H1 (cell line): ENCODE data around the gene MAPRE2. TPM values are rescaled to one million over a fixed set of nuclear protein-coding genes. Genes with fewer than 3 reads are reported as not detected.

Experiments used
- CREB1 ChIP-seq: IDR thresholded peaks from 2 replicates; pipeline ENCODE4 v1.6.1; 2012; ENCODE audit warnings: inconsistent platforms
- EP300 ChIP-seq, 2 experiments: IDR thresholded peaks; 1 replicate in 1 of 2; 2 replicates in 1 of 2; pipeline ENCODE4 v1.6.1; 2011 to 2012; ENCODE audit warnings: low read depth in 2 of 2, low read length in 2 of 2, mild to moderate bottlenecking in 2 of 2, borderline replicate concordance in 1 of 2, inconsistent platforms in 1 of 2, moderate library complexity in 1 of 2
- POU5F1 ChIP-seq: IDR thresholded peaks from 2 replicates; pipeline ENCODE4 v1.6.1; 2011; ENCODE audit warnings: low read depth, mild to moderate bottlenecking, low read length, moderate library complexity
- SIX5 ChIP-seq: IDR thresholded peaks from 2 replicates; pipeline ENCODE4 v1.6.1; 2011; ENCODE audit warnings: mild to moderate bottlenecking, low read depth, low read length
- SP1 ChIP-seq: IDR thresholded peaks from 2 replicates; pipeline ENCODE4 v1.6.1; 2011; ENCODE audit warnings: low read depth, low read length
- TAF1 ChIP-seq: IDR thresholded peaks from 2 replicates; pipeline ENCODE4 v1.6.1; 2011; ENCODE audit warnings: mild to moderate bottlenecking, low read depth, low read length
- polyA plus RNA-seq, 7 experiments: library from polyadenylated mRNA; depleted of rRNA in 3 of 7; stranded (reverse) in 5 of 7; unstranded in 2 of 7; fragments of >200 nt in 5 of 7; fragments of 200-250 nt in 2 of 7; gene quantifications; 1 replicate in 5 of 7; 2 replicates in 1 of 7; 4 replicates in 1 of 7; pipeline versions ENCODE4 v1.2.1 to v1.2.3, GENCODE V29; 2011 to 2013; ENCODE audit warnings: missing spikeins in 2 of 7, mixed read lengths in 2 of 7
- total RNA-seq: library from RNA; stranded (reverse); fragmentation: NEBNext Ultra II Directional; extraction: Animal tissue kit (Norgen Biotek cat#: 25700); gene quantifications from 2 replicates; pipeline ENCODE4 v1.2.1, GENCODE V29; 2021
- TF ChIP-seq, protein P1 (sequence below): fragments of 300-600 bp; sonication (generic); IDR thresholded peaks from 2 replicates; pipeline ENCODE4 v1.7.1; 2012; ENCODE audit warnings: low read length, moderate library complexity, mild to moderate bottlenecking, inconsistent platforms; ENCODE audit not compliant: insufficient replicate concordance
- TF ChIP-seq, protein P2 (sequence below): IDR thresholded peaks from 2 replicates; pipeline ENCODE4 v1.6.1; 2012; ENCODE audit warnings: inconsistent platforms

MAPRE2 gene
- total and polyA plus RNA-seq, 2 of the 8 experiments (the other 6 are each of a cell fraction or from before 2014, with no cell fraction given): 32.6 to 33.1 TPM

DNA sequence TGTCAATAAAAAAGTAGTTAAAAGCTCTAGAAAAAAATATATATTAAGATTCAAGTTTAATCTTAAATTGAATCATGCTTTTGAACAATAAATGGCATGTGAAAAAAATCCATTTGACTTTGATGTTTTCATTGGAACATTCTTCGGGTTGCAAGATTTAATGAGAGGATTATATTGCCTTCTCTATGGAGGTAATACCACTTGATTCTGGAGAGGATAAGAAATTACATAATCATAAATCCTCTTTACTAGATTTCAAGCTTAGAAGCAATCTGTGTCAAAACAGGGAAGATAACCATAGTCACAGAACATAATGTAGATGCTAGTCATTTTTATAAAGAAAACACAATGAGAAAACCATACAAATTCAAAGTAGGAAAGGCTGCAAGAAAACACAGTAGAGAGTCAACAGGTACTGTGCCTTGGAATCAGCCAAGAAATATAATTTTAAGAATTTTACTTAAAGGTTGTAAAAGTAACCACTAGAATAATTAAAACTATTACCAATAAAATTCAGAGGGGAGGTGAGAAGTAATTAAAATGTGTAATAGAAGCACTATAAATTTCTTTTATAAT is 18.7 kb upstream of the MAPRE2 start (continued):
- TF ChIP-seq POU5F1 (no peak), SIX5 (no peak), CREB1 (no peak), TAF1 (no peak), SP1 (no peak), EP300 (IDR thresholded peaks at IDR 0.05; ENCODE audit: borderline replicate concordance in 1 of 2, low read depth in 2 of 2, low read length in 2 of 2) (no peak)
- TF ChIP-seq, protein P1, sequence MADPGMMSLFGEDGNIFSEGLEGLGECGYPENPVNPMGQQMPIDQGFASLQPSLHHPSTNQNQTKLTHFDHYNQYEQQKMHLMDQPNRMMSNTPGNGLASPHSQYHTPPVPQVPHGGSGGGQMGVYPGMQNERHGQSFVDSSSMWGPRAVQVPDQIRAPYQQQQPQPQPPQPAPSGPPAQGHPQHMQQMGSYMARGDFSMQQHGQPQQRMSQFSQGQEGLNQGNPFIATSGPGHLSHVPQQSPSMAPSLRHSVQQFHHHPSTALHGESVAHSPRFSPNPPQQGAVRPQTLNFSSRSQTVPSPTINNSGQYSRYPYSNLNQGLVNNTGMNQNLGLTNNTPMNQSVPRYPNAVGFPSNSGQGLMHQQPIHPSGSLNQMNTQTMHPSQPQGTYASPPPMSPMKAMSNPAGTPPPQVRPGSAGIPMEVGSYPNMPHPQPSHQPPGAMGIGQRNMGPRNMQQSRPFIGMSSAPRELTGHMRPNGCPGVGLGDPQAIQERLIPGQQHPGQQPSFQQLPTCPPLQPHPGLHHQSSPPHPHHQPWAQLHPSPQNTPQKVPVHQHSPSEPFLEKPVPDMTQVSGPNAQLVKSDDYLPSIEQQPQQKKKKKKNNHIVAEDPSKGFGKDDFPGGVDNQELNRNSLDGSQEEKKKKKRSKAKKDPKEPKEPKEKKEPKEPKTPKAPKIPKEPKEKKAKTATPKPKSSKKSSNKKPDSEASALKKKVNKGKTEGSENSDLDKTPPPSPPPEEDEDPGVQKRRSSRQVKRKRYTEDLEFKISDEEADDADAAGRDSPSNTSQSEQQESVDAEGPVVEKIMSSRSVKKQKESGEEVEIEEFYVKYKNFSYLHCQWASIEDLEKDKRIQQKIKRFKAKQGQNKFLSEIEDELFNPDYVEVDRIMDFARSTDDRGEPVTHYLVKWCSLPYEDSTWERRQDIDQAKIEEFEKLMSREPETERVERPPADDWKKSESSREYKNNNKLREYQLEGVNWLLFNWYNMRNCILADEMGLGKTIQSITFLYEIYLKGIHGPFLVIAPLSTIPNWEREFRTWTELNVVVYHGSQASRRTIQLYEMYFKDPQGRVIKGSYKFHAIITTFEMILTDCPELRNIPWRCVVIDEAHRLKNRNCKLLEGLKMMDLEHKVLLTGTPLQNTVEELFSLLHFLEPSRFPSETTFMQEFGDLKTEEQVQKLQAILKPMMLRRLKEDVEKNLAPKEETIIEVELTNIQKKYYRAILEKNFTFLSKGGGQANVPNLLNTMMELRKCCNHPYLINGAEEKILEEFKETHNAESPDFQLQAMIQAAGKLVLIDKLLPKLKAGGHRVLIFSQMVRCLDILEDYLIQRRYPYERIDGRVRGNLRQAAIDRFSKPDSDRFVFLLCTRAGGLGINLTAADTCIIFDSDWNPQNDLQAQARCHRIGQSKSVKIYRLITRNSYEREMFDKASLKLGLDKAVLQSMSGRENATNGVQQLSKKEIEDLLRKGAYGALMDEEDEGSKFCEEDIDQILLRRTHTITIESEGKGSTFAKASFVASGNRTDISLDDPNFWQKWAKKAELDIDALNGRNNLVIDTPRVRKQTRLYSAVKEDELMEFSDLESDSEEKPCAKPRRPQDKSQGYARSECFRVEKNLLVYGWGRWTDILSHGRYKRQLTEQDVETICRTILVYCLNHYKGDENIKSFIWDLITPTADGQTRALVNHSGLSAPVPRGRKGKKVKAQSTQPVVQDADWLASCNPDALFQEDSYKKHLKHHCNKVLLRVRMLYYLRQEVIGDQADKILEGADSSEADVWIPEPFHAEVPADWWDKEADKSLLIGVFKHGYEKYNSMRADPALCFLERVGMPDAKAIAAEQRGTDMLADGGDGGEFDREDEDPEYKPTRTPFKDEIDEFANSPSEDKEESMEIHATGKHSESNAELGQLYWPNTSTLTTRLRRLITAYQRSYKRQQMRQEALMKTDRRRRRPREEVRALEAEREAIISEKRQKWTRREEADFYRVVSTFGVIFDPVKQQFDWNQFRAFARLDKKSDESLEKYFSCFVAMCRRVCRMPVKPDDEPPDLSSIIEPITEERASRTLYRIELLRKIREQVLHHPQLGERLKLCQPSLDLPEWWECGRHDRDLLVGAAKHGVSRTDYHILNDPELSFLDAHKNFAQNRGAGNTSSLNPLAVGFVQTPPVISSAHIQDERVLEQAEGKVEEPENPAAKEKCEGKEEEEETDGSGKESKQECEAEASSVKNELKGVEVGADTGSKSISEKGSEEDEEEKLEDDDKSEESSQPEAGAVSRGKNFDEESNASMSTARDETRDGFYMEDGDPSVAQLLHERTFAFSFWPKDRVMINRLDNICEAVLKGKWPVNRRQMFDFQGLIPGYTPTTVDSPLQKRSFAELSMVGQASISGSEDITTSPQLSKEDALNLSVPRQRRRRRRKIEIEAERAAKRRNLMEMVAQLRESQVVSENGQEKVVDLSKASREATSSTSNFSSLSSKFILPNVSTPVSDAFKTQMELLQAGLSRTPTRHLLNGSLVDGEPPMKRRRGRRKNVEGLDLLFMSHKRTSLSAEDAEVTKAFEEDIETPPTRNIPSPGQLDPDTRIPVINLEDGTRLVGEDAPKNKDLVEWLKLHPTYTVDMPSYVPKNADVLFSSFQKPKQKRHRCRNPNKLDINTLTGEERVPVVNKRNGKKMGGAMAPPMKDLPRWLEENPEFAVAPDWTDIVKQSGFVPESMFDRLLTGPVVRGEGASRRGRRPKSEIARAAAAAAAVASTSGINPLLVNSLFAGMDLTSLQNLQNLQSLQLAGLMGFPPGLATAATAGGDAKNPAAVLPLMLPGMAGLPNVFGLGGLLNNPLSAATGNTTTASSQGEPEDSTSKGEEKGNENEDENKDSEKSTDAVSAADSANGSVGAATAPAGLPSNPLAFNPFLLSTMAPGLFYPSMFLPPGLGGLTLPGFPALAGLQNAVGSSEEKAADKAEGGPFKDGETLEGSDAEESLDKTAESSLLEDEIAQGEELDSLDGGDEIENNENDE: no peak
- TF ChIP-seq, protein P2, sequence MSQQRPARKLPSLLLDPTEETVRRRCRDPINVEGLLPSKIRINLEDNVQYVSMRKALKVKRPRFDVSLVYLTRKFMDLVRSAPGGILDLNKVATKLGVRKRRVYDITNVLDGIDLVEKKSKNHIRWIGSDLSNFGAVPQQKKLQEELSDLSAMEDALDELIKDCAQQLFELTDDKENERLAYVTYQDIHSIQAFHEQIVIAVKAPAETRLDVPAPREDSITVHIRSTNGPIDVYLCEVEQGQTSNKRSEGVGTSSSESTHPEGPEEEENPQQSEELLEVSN: no peak
